SK-N-SH (cell line): ENCODE data around the gene SPRN. TPM values are rescaled to one million over a fixed set of nuclear protein-coding genes. Genes with fewer than 3 reads are reported as not detected.

Experiments used
- CTCF ChIA-PET: fragments of 300-600, 350-600 bp; formaldehyde crosslinking; extraction: SDS; loops from one replicate; lab custom pipeline; 2021; lab: Yijun Ruan, JAX
- POLR2A ChIA-PET: fragments of 350-600 bp; sonication (Branson Sonifier 250); formaldehyde crosslinking; extraction: SDS; loops from one replicate; lab custom pipeline; 2020; ENCODE audit warnings: antibody characterized with exemption, inconsistent platforms; lab: Yijun Ruan, JAX
- DNase-seq: peaks from one replicate; pipeline ENCODE4 v3.0.0; 2012
- H2AFZ ChIP-seq: fragments of 200-600 bp; sonication (generic); 2 replicates; pipeline ENCODE4 v1.8.1; 2016; ENCODE audit warnings: antibody characterized with exemption, mild to moderate bottlenecking, low read depth
- H3F3A ChIP-seq: fragments of 200-600 bp; sonication (generic); replicated peaks from 2 replicates; pipeline ENCODE3; 2016; ENCODE audit warnings: antibody characterized with exemption, mild to moderate bottlenecking; ENCODE audit not compliant: insufficient read depth
- H3K27ac ChIP-seq, 2 experiments: fragments of 200-500 bp in 1 of 2; fragments of 200-600 bp in 1 of 2; sonication (Bioruptor generic) in 1 of 2; sonication (generic), shearing (Covaris generic) in 1 of 2; 2 replicates each; pipeline versions ENCODE4 v1.5.1 to v1.6.1; 2014 to 2016; ENCODE audit warnings: low read depth in 2 of 2, inconsistent platforms in 1 of 2, low read length in 1 of 2, mild to moderate bottlenecking in 1 of 2, mixed read lengths in 1 of 2
- H3K27me3 ChIP-seq: fragments of 200-600 bp; sonication (generic), shearing (Covaris generic); 2 replicates; pipeline ENCODE4 v1.6.1; 2016; ENCODE audit warnings: mixed run types; ENCODE audit not compliant: insufficient read depth
- H3K36me3 ChIP-seq, 2 experiments: fragments of 200-500 bp in 1 of 2; fragments of 200-600 bp in 1 of 2; sonication (Bioruptor generic) in 1 of 2; sonication (generic) in 1 of 2; replicated peaks in 1 of 2; 2 replicates each; pipeline versions ENCODE3 to v1.5.1; 2014 to 2016; ENCODE audit warnings: low read length in 1 of 2, mild to moderate bottlenecking in 1 of 2; ENCODE audit not compliant: insufficient read depth in 2 of 2, control insufficient read depth in 1 of 2
- H3K4me1 ChIP-seq, 2 experiments: fragments of 200-500 bp in 1 of 2; fragments of 200-600 bp in 1 of 2; sonication (Bioruptor generic) in 1 of 2; sonication (generic), shearing (Covaris generic) in 1 of 2; 2 replicates each; pipeline versions ENCODE4 v1.5.1 to v1.6.1; 2014 to 2016; ENCODE audit warnings: low read depth in 1 of 2, low read length in 1 of 2, mixed run types in 1 of 2; ENCODE audit not compliant: insufficient read depth in 2 of 2, control insufficient read depth in 1 of 2
- H3K4me2 ChIP-seq: fragments of 200-600 bp; sonication (generic), shearing (Covaris generic); 2 replicates; pipeline ENCODE4 v1.6.1; 2017; ENCODE audit warnings: mixed run types
- H3K4me3 ChIP-seq, 2 experiments: fragments of 200-500 bp in 1 of 2; fragments of 200-600 bp in 1 of 2; sonication (Bioruptor generic) in 1 of 2; sonication (generic), shearing (Covaris generic) in 1 of 2; 2 replicates each; pipeline versions ENCODE4 v1.5.1 to v1.8.1; 2014 to 2016; ENCODE audit warnings: low read depth in 2 of 2, inconsistent platforms in 1 of 2, low read length in 1 of 2, mild to moderate bottlenecking in 1 of 2, mixed read lengths in 1 of 2, moderate library complexity in 1 of 2
- H3K79me2 ChIP-seq: fragments of 200-600 bp; sonication (generic); 2 replicates; pipeline ENCODE4 v1.8.1; 2017; ENCODE audit warnings: mild to moderate bottlenecking; ENCODE audit not compliant: insufficient read depth
- H3K9ac ChIP-seq: fragments of 200-600 bp; sonication (generic); 2 replicates; pipeline ENCODE4 v1.6.1; 2017; ENCODE audit warnings: mixed run types
- H3K9me2 ChIP-seq: fragments of 200-600 bp; sonication (generic); 2 replicates; pipeline ENCODE4 v1.6.1; 2017; ENCODE audit warnings: mixed run types
- H3K9me3 ChIP-seq: fragments of 200-600 bp; sonication (generic); 2 replicates; pipeline ENCODE4 v1.6.1; 2017; ENCODE audit warnings: mixed run types, mild to moderate bottlenecking, moderate library complexity
- H4K20me1 ChIP-seq: fragments of 200-600 bp; sonication (generic); 2 replicates; pipeline ENCODE4 v1.6.1; 2017; ENCODE audit warnings: mild to moderate bottlenecking, mixed run types; ENCODE audit not compliant: insufficient read depth
- FOSL2 ChIP-seq: IDR thresholded peaks from 2 replicates; pipeline ENCODE4 v1.4.0; 2012; ENCODE audit warnings: low read depth, mild to moderate bottlenecking, moderate library complexity, borderline replicate concordance
- GABPA ChIP-seq: IDR thresholded peaks from 2 replicates; pipeline ENCODE4 v1.4.0; 2012; ENCODE audit warnings: low read depth, mild to moderate bottlenecking
- MAX ChIP-seq: IDR thresholded peaks from 2 replicates; pipeline ENCODE4 v1.4.0; 2012; ENCODE audit warnings: low read depth
- MXI1 ChIP-seq: IDR thresholded peaks from 2 replicates; pipeline ENCODE4 v1.6.1; 2012; ENCODE audit warnings: mild to moderate bottlenecking, low read depth, low read length, improper control_type of control experiment
- NFIC ChIP-seq: IDR thresholded peaks from 2 replicates; pipeline ENCODE4 v1.4.0; 2012; ENCODE audit warnings: borderline replicate concordance
- NRF1 ChIP-seq: IDR thresholded peaks from 2 replicates; pipeline ENCODE4 v1.6.1; 2012; ENCODE audit warnings: low read depth, mild to moderate bottlenecking, low read length
- RAD21 ChIP-seq: IDR thresholded peaks from 2 replicates; pipeline ENCODE4 v1.6.1; 2012; ENCODE audit warnings: mild to moderate bottlenecking, low read length
- RFX5 ChIP-seq: IDR thresholded peaks from 2 replicates; pipeline ENCODE4 v1.6.1; 2012; ENCODE audit warnings: mild to moderate bottlenecking, improper control_type of control experiment, low read length
- TCF12 ChIP-seq: IDR thresholded peaks from 2 replicates; pipeline ENCODE4 v1.4.0; 2012
- TEAD4 ChIP-seq: IDR thresholded peaks from 2 replicates; pipeline ENCODE4 v1.4.0; 2012; ENCODE audit warnings: mild to moderate bottlenecking, borderline replicate concordance; ENCODE audit not compliant: insufficient read depth
- USF1 ChIP-seq: IDR thresholded peaks from 2 replicates; pipeline ENCODE4 v1.4.0; 2012; ENCODE audit warnings: low read depth, borderline replicate concordance
- USF2 ChIP-seq: fragments of 150-350 bp; IDR thresholded peaks from 2 replicates; pipeline ENCODE4 v1.6.1; 2017; ENCODE audit warnings: antibody characterized with exemption, low read length, low read depth, borderline replicate concordance
- YY1 ChIP-seq: IDR thresholded peaks from 2 replicates; pipeline ENCODE4 v1.4.0; 2012; ENCODE audit warnings: low read depth, mild to moderate bottlenecking
- WGBS: methylation state at CpG from one replicate; pipeline ENCODE4 v1.1.6; 2017; ENCODE audit warnings: low lambda C conversion rate; 5-methylcytosine and 5-hydroxymethylcytosine counted together
- polyA plus RNA-seq, 3 experiments: library from polyadenylated mRNA; depleted of rRNA; stranded (reverse); fragments of >200 nt; gene quantifications; 2 replicates each; pipeline ENCODE4 v1.2.3, GENCODE V29; 2012

Gene SPRN
- polyA plus RNA-seq, 1 of the 3 experiments (the other 2 are of a cell fraction): 1.2 TPM

GRCh38 chr10:133467286-133467911 lies 43.0 kb upstream of the SPRN start:
- H3K4me1 ChIP-seq: no peaks in the 10 kb centered on the region
- no peaks in the 10 kb centered on the region for H3K36me3 ChIP-seq
- TF ChIP-seq RAD21 (no peak), MAX (no peak), GABPA (no peak)
- ChIA-PET POLR2A (no interaction called here), CTCF (no interaction called here)
- 49% methylated on average over 11 of the region's 17 CpGs for WGBS
- no peak overlapping the region for H3K4me3 ChIP-seq
- no peaks in the 10 kb centered on the region for H3K79me2 ChIP-seq
- no peaks in the 10 kb centered on the region for H4K20me1 ChIP-seq
- no peak overlapping the region for H3K9ac ChIP-seq
- DNase-seq: no peak
- no peaks in the 10 kb centered on the region for H3F3A ChIP-seq
- no peak overlapping the region for H3K27ac ChIP-seq
- no peaks in the 10 kb centered on the region for H3K9me3 ChIP-seq
- no peaks in the 10 kb centered on the region for H3K27me3 ChIP-seq
- no peak overlapping the region for H3K4me2 ChIP-seq
- no peak overlapping the region for H2AFZ ChIP-seq
- H3K9me2 ChIP-seq: no peaks in the 10 kb centered on the region

GRCh38 chr10:133466683-133467275 lies 42.4 kb upstream of the SPRN start:
- Histone ChIP-seq H4K20me1 (no peaks in the 10 kb centered on the region), H3K4me3 (no peak overlapping the region), H3K79me2 (no peaks in the 10 kb centered on the region), H3K4me2 (no peak overlapping the region), H3K4me1 (no peaks in the 10 kb centered on the region), H3F3A (no peaks in the 10 kb centered on the region), H3K9me2 (no peaks in the 10 kb centered on the region), H3K9me3 (no peaks in the 10 kb centered on the region), H3K27ac (no peak overlapping the region), H2AFZ (no peak overlapping the region), H3K27me3 (no peaks in the 10 kb centered on the region), H3K9ac (no peak overlapping the region), H3K36me3 (no peaks in the 10 kb centered on the region)
- ChIA-PET POLR2A (no interaction called here), CTCF (interaction anchor here (1.5 kb wide), 1 partner anchor 63 kb away, joined by 3 read pairs; no protein-coding TSS in a partner anchor)
- no peak for TF ChIP-seq RFX5
- no peak for TF ChIP-seq USF2
- TF ChIP-seq TEAD4: no peak
- no peak for TF ChIP-seq USF1
- 52% methylated on average over 6 of the region's 7 CpGs for WGBS
- DNase-seq: no peak

- POLR2A ChIA-PET: no interaction called here
- Histone ChIP-seq H3K79me2 (no peaks in the 10 kb centered on the region), H3K4me2 (no peak overlapping the region), H4K20me1 (no peaks in the 10 kb centered on the region), H3K9me2 (no peaks in the 10 kb centered on the region), H3K27me3 (no peaks in the 10 kb centered on the region), H3K36me3 (no peaks in the 10 kb centered on the region), H3K9me3 (no peaks in the 10 kb centered on the region), H2AFZ (no peak overlapping the region), H3F3A (no peaks in the 10 kb centered on the region), H3K4me1 (no peaks in the 10 kb centered on the region), H3K9ac (no peak overlapping the region), H3K27ac (no peak overlapping the region), H3K4me3 (no peak overlapping the region)
- 20% methylated on average over 4 of the region's 7 CpGs for WGBS
- DNase-seq: no peak
- CTCF ChIA-PET: interaction anchor here (1.5 kb wide), 1 partner anchor 64 kb away, joined by 3 read pairs; no protein-coding TSS in a partner anchor
- TF ChIP-seq YY1 (no peak), MXI1 (no peak), NFIC (no peak), TCF12 (no peak), TEAD4 (no peak), NRF1 (no peak), FOSL2 (no peak)
These were observed 41.6 kb upstream of the SPRN start for GRCh38 chr10:133465950-133466474.
